Measurements from ENCODE around the gene ANKRD44.

DNA sequence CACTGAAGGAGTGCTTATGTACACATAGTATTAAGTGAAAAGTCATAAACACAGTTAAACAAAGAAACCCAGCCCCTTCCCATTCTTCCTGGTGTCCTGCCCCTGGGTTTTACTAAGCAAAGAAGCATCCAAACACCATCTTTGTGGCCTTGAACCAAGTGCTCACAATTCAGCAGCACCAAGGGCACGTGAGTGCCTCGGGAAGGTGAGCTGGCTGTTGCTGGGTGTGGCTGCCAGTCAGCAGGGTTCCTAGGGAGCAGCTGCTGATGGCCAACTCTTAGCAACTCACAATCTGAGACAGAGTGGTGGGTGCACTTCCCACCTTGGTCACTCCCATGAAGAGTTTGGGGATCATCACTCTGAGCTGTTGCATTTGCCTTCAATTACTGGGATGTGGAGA is 286.4 kb downstream of the ANKRD44 start:
- TF ChIP-seq EZH2 (IDR thresholded peaks at IDR 0.05; ENCODE audit: insufficient read depth, poor library complexity, severe bottlenecking) (no peak), EZH2phosphoT487 (IDR thresholded peaks at IDR 0.05; ENCODE audit: insufficient read depth, low read depth) (no peak)
